Caco-2 (cell line): Measurements from ENCODE around the gene RRAS. TPM values are rescaled to one million over a fixed set of nuclear protein-coding genes. Genes with fewer than 3 reads are reported as not detected.

ENCODE experiments used
- BruUV-seq: library from RNA; stranded (reverse); fragments of 400-500 nt; replicated peaks from 2 replicates; lab custom pipeline; 2021; lab: Mats Ljungman, UMichigan
- CTCF ChIA-PET: fragments of 300-600 bp; sonication (Branson Sonifier 250); formaldehyde crosslinking; loops from one replicate; lab custom pipeline; 2022; ENCODE audit warnings: antibody characterized with exemption; lab: Charles Lee
- POLR2A ChIA-PET: fragments of 300-600 bp; sonication (Branson Sonifier 250); formaldehyde crosslinking; loops from one replicate; lab custom pipeline; 2022; ENCODE audit warnings: antibody characterized with exemption; lab: Charles Lee
- DNase-seq, 2 experiments: peaks; one replicate each; pipeline versions ENCODE4 v3.0.0 to v3.0.0-alpha.2; 2020 to 2022
- H3K27me3 ChIP-seq: replicated peaks from 2 replicates; pipeline ENCODE4 v1.6.0; 2011; ENCODE audit warnings: low read length; ENCODE audit not compliant: control insufficient read depth, insufficient read depth
- H3K36me3 ChIP-seq: 2 replicates; pipeline ENCODE4 v1.5.1; 2011; ENCODE audit warnings: low read length; ENCODE audit not compliant: control insufficient read depth, insufficient read depth
- H3K4me1 ChIP-seq: fragments of 250-450 bp; sonication (Bioruptor Pico); 2 replicates; pipeline ENCODE4 v1.5.1; 2020; ENCODE audit warnings: mild to moderate bottlenecking
- H3K4me3 ChIP-seq: 2 replicates; pipeline ENCODE4 v1.5.1; 2011; ENCODE audit warnings: low read depth, mild to moderate bottlenecking, control low read depth, low read length
- H3K9me3 ChIP-seq: fragments of 250-450 bp; sonication (Bioruptor Pico); 2 replicates; pipeline ENCODE4 v1.5.1; 2020; ENCODE audit warnings: mild to moderate bottlenecking, moderate library complexity
- H3K27ac Mint-ChIP-seq: one replicate; pipeline ENCODE4 v1.8.0; 2022; ENCODE audit warnings: mixed read lengths; ENCODE audit not compliant: unreplicated experiment
- H3K27me3 Mint-ChIP-seq: one replicate; pipeline ENCODE4 v1.8.0; 2022; ENCODE audit warnings: mixed read lengths; ENCODE audit not compliant: insufficient read depth, unreplicated experiment
- H3K36me3 Mint-ChIP-seq: one replicate; pipeline ENCODE4 v1.8.0; 2022; ENCODE audit warnings: mild to moderate bottlenecking, mixed read lengths; ENCODE audit not compliant: insufficient read depth, unreplicated experiment
- H3K4me1 Mint-ChIP-seq: one replicate; pipeline ENCODE4 v1.8.0; 2022; ENCODE audit warnings: low read depth, mixed read lengths; ENCODE audit not compliant: unreplicated experiment
- H3K4me3 Mint-ChIP-seq: one replicate; pipeline ENCODE4 v1.8.0; 2022; ENCODE audit warnings: mild to moderate bottlenecking, moderate library complexity, mixed read lengths; ENCODE audit not compliant: unreplicated experiment
- H3K9me3 Mint-ChIP-seq: one replicate; pipeline ENCODE4 v1.8.0; 2022; ENCODE audit warnings: mixed read lengths; ENCODE audit not compliant: unreplicated experiment
- intact Hi-C: fragments of 100-400 bp; cut with micrococcal nuclease; formaldehyde crosslinking; loops from one replicate; pipeline ENCODE4 v1.10.0; 2022; ENCODE audit not compliant: unreplicated experiment
- total RNA-seq: library from RNA; stranded (reverse); gene quantifications from 2 replicates; pipeline ENCODE4 v1.2.3, GENCODE V29; 2022
- TF ChIP-seq, protein P1 (sequence below), 2 experiments: fragments of 200-600 bp in 1 of 2; IDR thresholded peaks; 1 replicate in 1 of 2; 2 replicates in 1 of 2; pipeline versions ENCODE4 v1.5.1 to v1.8.0; 2011 to 2022; ENCODE audit warnings: antibody characterized with exemption in 1 of 2, control low read depth in 1 of 2, inconsistent platforms in 1 of 2, low read depth in 1 of 2, low read length in 1 of 2, mild to moderate bottlenecking in 1 of 2, moderate library complexity in 1 of 2; ENCODE audit not compliant: insufficient read depth in 1 of 2, severe bottlenecking in 1 of 2, unreplicated experiment in 1 of 2

RRAS gene
- total RNA-seq, 1 experiment from 2014 or later: 10.6 TPM

DNA sequence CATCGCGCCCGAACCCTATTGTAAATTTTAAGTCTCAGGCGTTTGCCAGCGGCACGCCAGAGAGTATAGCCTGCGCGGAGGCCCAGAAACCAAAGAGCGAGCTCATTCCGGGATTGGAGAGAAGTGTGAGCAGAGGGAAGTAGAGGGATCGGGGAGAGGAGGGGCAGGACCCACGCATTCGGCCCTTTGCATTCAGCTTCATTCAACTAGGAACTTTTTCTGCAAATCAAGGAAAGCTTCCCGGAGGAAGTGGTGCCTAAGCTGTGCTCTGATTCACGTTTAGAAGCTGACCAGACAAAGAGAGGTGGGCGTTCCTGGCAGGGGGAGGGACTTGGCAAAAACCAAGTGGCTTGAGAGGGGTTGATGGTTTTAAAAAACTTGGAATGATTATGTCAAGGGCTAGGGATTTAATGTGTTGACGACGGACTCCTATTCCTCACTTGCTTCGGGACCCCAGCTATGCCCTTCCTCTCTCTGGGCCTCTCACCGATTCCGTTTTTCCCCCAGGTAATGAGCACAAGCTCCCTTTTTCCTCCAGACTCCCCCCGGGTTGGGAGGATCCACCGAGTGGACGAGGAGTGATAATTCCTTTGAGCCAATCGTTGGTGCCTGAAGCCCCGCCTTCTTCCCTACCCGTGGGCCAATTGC lies 36.3 kb upstream of the RRAS start:
- Histone ChIP-seq H3K36me3 (no peaks in the 10 kb centered on the region), H3K4me3 (peak overlapping the region; percentile 33), H3K27me3 (no peaks in the 10 kb centered on the region), H3K4me1 (peaks cover 25% of the 10 kb centered on the region), H3K9me3 (no peaks in the 10 kb centered on the region)
- H3K27me3 Mint-ChIP-seq: no peaks in the 10 kb centered on the region
- no peaks in the 10 kb centered on the region for H3K9me3 Mint-ChIP-seq
- POLR2A ChIA-PET: interaction anchor here (0.7 to 2.9 kb wide), 10 partner anchors 9 to 224 kb away, joined by 3 to 50 read pairs (median 8); partner anchors contain the start of genes AP2A1, BCL2L12, IRF3 and NOSIP
- peaks cover 62% of the 10 kb centered on the region for H3K36me3 Mint-ChIP-seq
- intact Hi-C loops: loop anchor here (1.0 to 5.0 kb wide), 5 partner anchors 11 to 191 kb away; partner anchors contain the start of genes AP2A1, BCL2L12, IRF3 and PNKP
- peak overlapping the region; percentile 99 for H3K27ac Mint-ChIP-seq
- TF ChIP-seq, protein P1, sequence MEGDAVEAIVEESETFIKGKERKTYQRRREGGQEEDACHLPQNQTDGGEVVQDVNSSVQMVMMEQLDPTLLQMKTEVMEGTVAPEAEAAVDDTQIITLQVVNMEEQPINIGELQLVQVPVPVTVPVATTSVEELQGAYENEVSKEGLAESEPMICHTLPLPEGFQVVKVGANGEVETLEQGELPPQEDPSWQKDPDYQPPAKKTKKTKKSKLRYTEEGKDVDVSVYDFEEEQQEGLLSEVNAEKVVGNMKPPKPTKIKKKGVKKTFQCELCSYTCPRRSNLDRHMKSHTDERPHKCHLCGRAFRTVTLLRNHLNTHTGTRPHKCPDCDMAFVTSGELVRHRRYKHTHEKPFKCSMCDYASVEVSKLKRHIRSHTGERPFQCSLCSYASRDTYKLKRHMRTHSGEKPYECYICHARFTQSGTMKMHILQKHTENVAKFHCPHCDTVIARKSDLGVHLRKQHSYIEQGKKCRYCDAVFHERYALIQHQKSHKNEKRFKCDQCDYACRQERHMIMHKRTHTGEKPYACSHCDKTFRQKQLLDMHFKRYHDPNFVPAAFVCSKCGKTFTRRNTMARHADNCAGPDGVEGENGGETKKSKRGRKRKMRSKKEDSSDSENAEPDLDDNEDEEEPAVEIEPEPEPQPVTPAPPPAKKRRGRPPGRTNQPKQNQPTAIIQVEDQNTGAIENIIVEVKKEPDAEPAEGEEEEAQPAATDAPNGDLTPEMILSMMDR (IDR thresholded peaks at IDR 0.05; ENCODE audit: insufficient read depth in 1 of 2, low read depth in 1 of 2, low read length in 1 of 2, severe bottlenecking in 1 of 2, unreplicated experiment in 1 of 2): no peak
- peaks cover 21% of the 10 kb centered on the region for H3K4me1 Mint-ChIP-seq
- TSS peak; percentile 95 for BruUV-seq
- H3K4me3 Mint-ChIP-seq: peak overlapping the region; percentile 78
- DNase-seq: no peak
- CTCF ChIA-PET: interaction anchor here (0.5 to 1.9 kb wide), 11 partner anchors 12 to 214 kb away, joined by 3 to 14 read pairs (median 7); partner anchors contain the start of genes AP2A1, PRRG2, RRAS and SCAF1

GRCh38 chr19:49672131-49672919 lies 32.4 kb upstream of the RRAS start:
- peaks cover 12% of the 10 kb centered on the region for H3K4me1 Mint-ChIP-seq
- POLR2A ChIA-PET: interaction anchor here (0.5 to 2.1 kb wide), 2 partner anchors 32 kb away, joined by 4 to 5 read pairs; partner anchors contain the start of gene RRAS
- DNase-seq: peak; percentile 90
- CTCF ChIA-PET: interaction anchor here (1.4 kb wide), 1 partner anchor 32 kb away, joined by 9 read pairs; the partner anchor contains the start of gene RRAS
- H3K27ac Mint-ChIP-seq: peak overlapping the region; percentile 76
- H3K4me3 Mint-ChIP-seq: peak overlapping the region; percentile 17
- H3K36me3 Mint-ChIP-seq: peaks cover 59% of the 10 kb centered on the region
- H3K27me3 ChIP-seq: no peaks in the 10 kb centered on the region
- no TSS peak for BruUV-seq
- no peak overlapping the region for H3K4me3 ChIP-seq
- H3K9me3 Mint-ChIP-seq: no peaks in the 10 kb centered on the region
- no peaks in the 10 kb centered on the region for H3K9me3 ChIP-seq
- no peaks in the 10 kb centered on the region for H3K27me3 Mint-ChIP-seq
- no peaks in the 10 kb centered on the region; the same call in 1 of the 2 replicates for H3K36me3 ChIP-seq
- TF ChIP-seq, protein P1 (IDR thresholded peaks at IDR 0.05; ENCODE audit: insufficient read depth in 1 of 2, low read depth in 1 of 2, low read length in 1 of 2, severe bottlenecking in 1 of 2, unreplicated experiment in 1 of 2): peak; percentile 88 to 96
- peaks cover 15% of the 10 kb centered on the region for H3K4me1 ChIP-seq
- intact Hi-C loops: no loop called here

DNA sequence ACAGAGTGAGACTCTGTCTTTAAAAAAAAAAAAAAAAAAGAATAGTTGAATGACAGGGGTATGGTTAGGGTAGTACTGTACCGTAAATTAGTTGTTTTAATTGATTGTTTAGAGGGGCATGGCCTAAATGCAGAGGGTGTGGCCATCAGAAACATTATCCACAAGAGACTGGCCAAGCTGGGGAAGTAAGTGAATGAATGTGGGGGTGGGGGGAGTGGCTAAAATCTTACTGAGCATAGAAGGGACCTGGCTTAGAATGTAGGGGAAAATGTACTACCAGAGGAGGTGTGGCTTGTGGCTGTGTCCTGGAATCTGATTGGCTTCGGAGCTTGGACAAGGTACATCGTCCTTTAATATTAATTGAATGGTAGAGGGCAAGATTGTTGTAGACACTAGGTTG lies 29.6 kb upstream of the RRAS start:
- H3K27me3 Mint-ChIP-seq: no peaks in the 10 kb centered on the region
- no peaks in the 10 kb centered on the region; the same call in 1 of the 2 replicates for H3K36me3 ChIP-seq
- peaks cover 16% of the 10 kb centered on the region for H3K4me1 ChIP-seq
- POLR2A ChIA-PET: no interaction called here
- TF ChIP-seq, protein P1 (IDR thresholded peaks at IDR 0.05; ENCODE audit: insufficient read depth in 1 of 2, low read depth in 1 of 2, low read length in 1 of 2, severe bottlenecking in 1 of 2, unreplicated experiment in 1 of 2): no peak
- peaks cover 62% of the 10 kb centered on the region for H3K36me3 Mint-ChIP-seq
- peaks cover 24% of the 10 kb centered on the region for H3K4me1 Mint-ChIP-seq
- H3K27ac Mint-ChIP-seq: no peak overlapping the region
- H3K4me3 ChIP-seq: no peak overlapping the region
- H3K27me3 ChIP-seq: no peaks in the 10 kb centered on the region
- CTCF ChIA-PET: no interaction called here
- H3K9me3 Mint-ChIP-seq: no peaks in the 10 kb centered on the region
- H3K9me3 ChIP-seq: no peaks in the 10 kb centered on the region
- no peak overlapping the region for H3K4me3 Mint-ChIP-seq
- no TSS peak for BruUV-seq
- intact Hi-C loops: no loop called here
- no peak for DNase-seq
